HepG2 (cell line): Measurements from ENCODE around the gene AMZ2. TPM values are rescaled to one million over a fixed set of nuclear protein-coding genes. Genes with fewer than 3 reads are reported as not detected.

ENCODE experiments used
- ARHGAP35 ChIP-seq: sonication (generic); formaldehyde crosslinking; IDR thresholded peaks from 2 replicates; pipeline ENCODE4 v1.9.0; 2022; ENCODE audit warnings: mild to moderate bottlenecking, inconsistent platforms, moderate library complexity, missing genetic modification reagents, borderline replicate concordance
- HMGXB3 ChIP-seq: sonication (generic); formaldehyde crosslinking; IDR thresholded peaks from 2 replicates; pipeline ENCODE4 v1.4.0; 2020; ENCODE audit warnings: missing genetic modification reagents, borderline replicate concordance
- ISX ChIP-seq: sonication (generic); formaldehyde crosslinking; conservative IDR thresholded peaks from 2 replicates; pipeline ENCODE4 v1.5.0; 2020; ENCODE audit warnings: missing genetic modification reagents
- NFRKB ChIP-seq: fragments of 450-650 bp; IDR thresholded peaks from 2 replicates; pipeline ENCODE4 v1.6.1; 2017
- RAD21 ChIP-seq: fragments of 450-650 bp; formaldehyde crosslinking; IDR thresholded peaks from 2 replicates; pipeline ENCODE4 v1.5.0; 2020; ENCODE audit warnings: mild to moderate bottlenecking
- REL ChIP-seq: sonication (generic); formaldehyde crosslinking; conservative IDR thresholded peaks from 2 replicates; pipeline ENCODE4 v1.8.0; 2022; ENCODE audit warnings: mild to moderate bottlenecking, missing genetic modification reagents, moderate library complexity
- SMAD1 ChIP-seq: sonication (generic); formaldehyde crosslinking; IDR thresholded peaks from 2 replicates; pipeline ENCODE4 v1.4.0; 2020; ENCODE audit warnings: missing genetic modification reagents, low read depth, mild to moderate bottlenecking, borderline replicate concordance
- ZBTB26 ChIP-seq: IDR thresholded peaks from 2 replicates; pipeline ENCODE4 v1.6.1; 2016; ENCODE audit warnings: missing compliant biosample characterization, missing genetic modification reagents, borderline replicate concordance
- ZBTB4 ChIP-seq: sonication (generic); formaldehyde crosslinking; IDR thresholded peaks from 2 replicates; pipeline ENCODE4 v1.4.0; 2020; ENCODE audit warnings: missing genetic modification reagents, mild to moderate bottlenecking, borderline replicate concordance
- ZFP36L2 ChIP-seq: sonication (generic); formaldehyde crosslinking; IDR thresholded peaks from 2 replicates; pipeline ENCODE4 v1.4.0; 2020; ENCODE audit warnings: missing genetic modification reagents
- ZMAT5 ChIP-seq: sonication (generic); formaldehyde crosslinking; IDR thresholded peaks from 2 replicates; pipeline ENCODE4 v1.5.0; 2020; ENCODE audit warnings: mild to moderate bottlenecking, low read depth, missing genetic modification reagents, borderline replicate concordance
- ZNF180 ChIP-seq: sonication (generic); formaldehyde crosslinking; IDR thresholded peaks from 2 replicates; pipeline ENCODE4 v1.4.0; 2020; ENCODE audit warnings: low read depth, missing genetic modification reagents, borderline replicate concordance
- ZNF589 ChIP-seq: sonication (generic); formaldehyde crosslinking; conservative IDR thresholded peaks from 2 replicates; pipeline ENCODE4 v1.8.0; 2022; ENCODE audit warnings: mild to moderate bottlenecking, moderate library complexity, missing genetic modification reagents
- ZNF746 ChIP-seq: sonication (generic); formaldehyde crosslinking; IDR thresholded peaks from 2 replicates; pipeline ENCODE4 v1.8.0; 2022; ENCODE audit warnings: mild to moderate bottlenecking, missing genetic modification reagents
- polyA plus RNA-seq, 8 experiments: library from polyadenylated mRNA; depleted of rRNA in 3 of 8; stranded (reverse) in 7 of 8; unstranded in 1 of 8; fragments of >200 nt; fragmentation: Illumina TruSeq in 4 of 8; extraction: Trizol in 4 of 8; gene quantifications; 2 replicates each; pipeline versions ENCODE4 v1.2.1 to v1.2.3, GENCODE V29; 2011 to 2016; ENCODE audit warnings: low read depth in 4 of 8, missing spikeins in 1 of 8, mixed read lengths in 1 of 8; ENCODE audit not compliant: insufficient read depth in 1 of 8
- total RNA-seq, 5 experiments: library from RNA; depleted of rRNA; stranded (reverse); fragments of >200 nt; fragmentation: Illumina TruSeq; extraction: Trizol; gene quantifications; 2 replicates each; pipeline ENCODE4 v1.2.3, GENCODE V29; 2016; ENCODE audit warnings: low read depth in 1 of 5
- TF ChIP-seq, protein P1 (sequence below): sonication (generic); formaldehyde crosslinking; IDR thresholded peaks from 2 replicates; pipeline ENCODE4 v1.5.0; 2020; ENCODE audit warnings: missing genetic modification reagents, mild to moderate bottlenecking, borderline replicate concordance

AMZ2 gene
- total and polyA plus RNA-seq, 2 of the 13 experiments (the other 11 are each of a cell fraction or from before 2014, with no cell fraction given): 86.9 to 90.2 TPM

DNA sequence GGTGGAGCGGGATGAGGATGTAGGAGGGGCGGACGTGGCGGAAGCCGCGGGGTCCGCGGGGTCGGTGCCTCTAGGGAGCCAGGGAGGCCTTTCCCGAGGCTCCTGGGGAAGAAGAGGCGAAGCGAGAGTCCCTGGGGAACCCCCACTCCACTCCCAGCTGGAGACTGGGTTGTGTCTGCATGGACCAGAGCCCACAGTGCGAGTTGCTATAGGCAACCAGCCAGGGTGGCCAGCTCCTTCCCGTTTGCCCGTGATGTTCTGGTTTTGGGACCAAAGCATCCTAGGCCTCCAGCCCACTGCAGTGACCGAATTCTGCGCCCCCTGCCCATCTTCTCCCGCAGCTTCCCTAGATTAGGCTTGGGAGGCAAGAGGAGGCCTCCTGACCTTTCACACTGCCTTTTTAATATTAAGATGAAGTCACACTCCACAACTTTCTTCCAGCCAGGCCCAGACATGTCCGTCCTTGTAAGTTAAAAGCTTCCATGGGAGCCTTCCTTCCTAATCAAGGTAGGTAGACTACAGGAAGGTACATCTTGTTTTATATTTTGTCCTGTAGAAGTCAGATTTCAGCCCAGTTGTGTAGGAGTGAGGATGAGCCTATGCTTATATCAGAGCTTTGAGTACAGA lies 469 bp downstream of the AMZ2 start (continued):
- TF ChIP-seq ZBTB26 (CRISPR knock-in tag): 0 out of 2 replicates have a peak, but pooled peaks have one; percentile 0
- peak; percentile 65; the same call in 1 of the 2 replicates for TF ChIP-seq ISX (CRISPR knock-in tag)
- no peak for TF ChIP-seq ZFP36L2
- 0 out of 2 replicates have a peak, but pooled peaks have one; percentile 11 for TF ChIP-seq RAD21 (CRISPR knock-in tag)
- TF ChIP-seq NFRKB: no peak
- TF ChIP-seq ZNF180 (CRISPR knock-in tag): 0 out of 2 replicates have a peak, but pooled peaks have one; percentile 33
- TF ChIP-seq ZBTB4: no peak
- TF ChIP-seq REL: no peak
- TF ChIP-seq, protein P1, sequence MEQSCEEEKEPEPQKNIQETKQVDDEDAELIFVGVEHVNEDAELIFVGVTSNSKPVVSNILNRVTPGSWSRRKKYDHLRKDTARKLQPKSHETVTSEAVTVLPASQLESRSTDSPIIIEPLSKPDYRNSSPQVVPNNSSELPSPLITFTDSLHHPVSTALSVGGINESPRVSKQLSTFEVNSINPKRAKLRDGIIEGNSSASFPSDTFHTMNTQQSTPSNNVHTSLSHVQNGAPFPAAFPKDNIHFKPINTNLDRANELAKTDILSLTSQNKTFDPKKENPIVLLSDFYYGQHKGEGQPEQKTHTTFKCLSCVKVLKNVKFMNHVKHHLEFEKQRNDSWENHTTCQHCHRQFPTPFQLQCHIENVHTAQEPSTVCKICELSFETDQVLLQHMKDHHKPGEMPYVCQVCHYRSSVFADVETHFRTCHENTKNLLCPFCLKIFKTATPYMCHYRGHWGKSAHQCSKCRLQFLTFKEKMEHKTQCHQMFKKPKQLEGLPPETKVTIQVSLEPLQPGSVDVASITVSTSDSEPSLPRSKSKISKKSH (CRISPR knock-in tag): 0 out of 2 replicates have a peak, but pooled peaks have one; percentile 43
- no peak for TF ChIP-seq HMGXB3 (CRISPR knock-in tag)
- 0 out of 2 replicates have a peak, but pooled peaks have one; percentile 44 for TF ChIP-seq SMAD1
- TF ChIP-seq ZNF589 (CRISPR knock-in tag): no peak
- no peak for TF ChIP-seq ZMAT5 (CRISPR knock-in tag)
- TF ChIP-seq ZNF746 (CRISPR knock-in tag): no peak
- TF ChIP-seq ARHGAP35 (CRISPR knock-in tag): 0 out of 2 replicates have a peak, but pooled peaks have one; percentile 12
